Natural killer cell (primary cell): Measurements from ENCODE around the gene NCOA1. TPM values are rescaled to one million over a fixed set of nuclear protein-coding genes. Genes with fewer than 3 reads are reported as not detected.

ENCODE experiments used
- ATAC-seq, 3 donors: fragments of 150-1000 bp in 2 of 3; fragments of 200-7000 bp in 1 of 3; cut with Tn5 transposase; 1 replicate in 1 of 3; 2 replicates in 2 of 3; pipeline ENCODE4 v1.10.0; 2021; ENCODE audit warnings: mild to moderate bottlenecking in 2 of 3, moderate library complexity in 2 of 3
- DNase-seq, 2 donors: peaks; one replicate each; pipeline versions ENCODE4 v3.0.0 to v3.0.0-alpha.2; 2013 to 2021; ENCODE audit warnings: mixed read lengths in 1 of 2
- H3K27ac ChIP-seq: one replicate; pipeline ENCODE4 v1.5.1; 2013; ENCODE audit warnings: mild to moderate bottlenecking, low read length
- H3K27me3 ChIP-seq: one replicate; pipeline ENCODE4 v1.6.1; 2013; ENCODE audit warnings: low read length; ENCODE audit not compliant: control insufficient read depth, insufficient read depth
- H3K36me3 ChIP-seq: one replicate; pipeline ENCODE4 v1.6.1; 2013; ENCODE audit warnings: low read length; ENCODE audit not compliant: control insufficient read depth, insufficient read depth
- H3K4me1 ChIP-seq: one replicate; pipeline ENCODE4 v1.6.1; 2013; ENCODE audit warnings: low read length; ENCODE audit not compliant: control insufficient read depth, insufficient read depth
- H3K4me3 ChIP-seq: one replicate; pipeline ENCODE4 v1.5.1; 2013; ENCODE audit warnings: low read length
- H3K9me3 ChIP-seq: one replicate; pipeline ENCODE4 v1.6.1; 2013; ENCODE audit warnings: low read length; ENCODE audit not compliant: control insufficient read depth, insufficient read depth
- H3K27ac Mint-ChIP-seq, 2 donors: one replicate each; pipeline ENCODE4 v1.8.0; 2022; ENCODE audit warnings: mild to moderate bottlenecking in 2 of 2, mixed read lengths in 2 of 2, moderate library complexity in 1 of 2
- H3K27me3 Mint-ChIP-seq, 2 donors: one replicate each; pipeline ENCODE4 v1.8.0; 2022; ENCODE audit warnings: low read depth in 2 of 2, mixed read lengths in 2 of 2
- H3K36me3 Mint-ChIP-seq: one replicate; pipeline ENCODE4 v1.8.0; 2022; ENCODE audit warnings: mixed read lengths
- H3K4me1 Mint-ChIP-seq, 2 donors: one replicate each; pipeline ENCODE4 v1.8.0; 2022; ENCODE audit warnings: mixed read lengths in 2 of 2
- H3K4me3 Mint-ChIP-seq: one replicate; pipeline ENCODE4 v1.8.0; 2022; ENCODE audit warnings: mild to moderate bottlenecking, moderate library complexity, mixed read lengths
- H3K9me3 Mint-ChIP-seq, 2 donors: one replicate each; pipeline ENCODE4 v1.8.0; 2022; ENCODE audit warnings: mixed read lengths in 2 of 2
- WGBS: methylation state at CpG from one replicate; pipeline ENCODE4 v1.1.7; 2013; ENCODE audit warnings: missing lambda C conversion rate; ENCODE audit not compliant: insufficient coverage; 5-methylcytosine and 5-hydroxymethylcytosine counted together
- intact Hi-C: fragments of 100-400 bp; cut with micrococcal nuclease; formaldehyde crosslinking; loops from one replicate; pipeline ENCODE4 v1.14.2; 2022
- total RNA-seq, 4 donors: library from RNA; stranded (reverse); fragments of 120-200 nt in 1 of 4; gene quantifications; one replicate each; pipeline versions ENCODE4 v1.2.3 to v1.2.4, GENCODE V29; 2013 to 2022
- TF ChIP-seq, protein P1 (sequence below): fragments of 200-600 bp; IDR thresholded peaks from one replicate; pipeline ENCODE4 v1.8.0; 2022; ENCODE audit warnings: antibody characterized with exemption

Gene NCOA1
- total RNA-seq, 3 donors from 2014 or later (not counting 1 experiment from before 2014, with no cell fraction given), result 122 to 149 (median 124) TPM

DNA sequence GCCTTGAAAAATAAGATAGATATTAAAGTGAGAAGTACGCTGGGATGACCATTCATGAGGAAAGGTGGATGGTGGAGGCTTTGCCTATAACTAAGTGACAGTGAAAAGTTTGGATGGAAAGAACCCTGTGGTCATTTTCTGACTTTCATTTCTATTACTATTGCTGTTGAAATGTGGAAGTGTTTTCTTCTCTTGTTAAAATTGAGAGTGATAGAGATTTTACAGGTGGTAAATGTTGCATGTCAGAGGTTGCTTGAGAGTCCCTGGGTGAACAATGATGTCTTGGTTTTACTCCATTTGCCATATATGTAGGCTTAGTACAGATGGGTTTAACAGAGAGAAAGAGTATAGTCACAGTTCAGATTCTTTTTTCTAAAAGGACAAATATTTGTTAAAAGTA, 18.4 kb downstream of the NCOA1 start:
- DNase-seq (no peak), ATAC-seq (peak; percentile 46 to 60 (median 60))
- Mint-ChIP-seq H3K4me3 (no peak overlapping the region), H3K27me3 (no peaks in the 10 kb centered on the region), H3K27ac (peak overlapping the region; percentile 59 to 60), H3K4me1 (peaks cover 80 to 83% of the 10 kb centered on the region in 2 donors), H3K36me3 (no peaks in the 10 kb centered on the region), H3K9me3 (no peaks in the 10 kb centered on the region)
- Histone ChIP-seq H3K27me3 (no peaks in the 10 kb centered on the region), H3K4me1 (no peaks in the 10 kb centered on the region), H3K4me3 (no peak overlapping the region), H3K36me3 (no peaks in the 10 kb centered on the region), H3K27ac (no peak overlapping the region), H3K9me3 (no peaks in the 10 kb centered on the region)
- intact Hi-C loops, result loop anchor here (1.0 kb wide), 1 partner anchor 8 kb away; no protein-coding TSS in a partner anchor
- 85% methylated on average over 1 of the region's 1 CpG for WGBS
- TF ChIP-seq, protein P1, sequence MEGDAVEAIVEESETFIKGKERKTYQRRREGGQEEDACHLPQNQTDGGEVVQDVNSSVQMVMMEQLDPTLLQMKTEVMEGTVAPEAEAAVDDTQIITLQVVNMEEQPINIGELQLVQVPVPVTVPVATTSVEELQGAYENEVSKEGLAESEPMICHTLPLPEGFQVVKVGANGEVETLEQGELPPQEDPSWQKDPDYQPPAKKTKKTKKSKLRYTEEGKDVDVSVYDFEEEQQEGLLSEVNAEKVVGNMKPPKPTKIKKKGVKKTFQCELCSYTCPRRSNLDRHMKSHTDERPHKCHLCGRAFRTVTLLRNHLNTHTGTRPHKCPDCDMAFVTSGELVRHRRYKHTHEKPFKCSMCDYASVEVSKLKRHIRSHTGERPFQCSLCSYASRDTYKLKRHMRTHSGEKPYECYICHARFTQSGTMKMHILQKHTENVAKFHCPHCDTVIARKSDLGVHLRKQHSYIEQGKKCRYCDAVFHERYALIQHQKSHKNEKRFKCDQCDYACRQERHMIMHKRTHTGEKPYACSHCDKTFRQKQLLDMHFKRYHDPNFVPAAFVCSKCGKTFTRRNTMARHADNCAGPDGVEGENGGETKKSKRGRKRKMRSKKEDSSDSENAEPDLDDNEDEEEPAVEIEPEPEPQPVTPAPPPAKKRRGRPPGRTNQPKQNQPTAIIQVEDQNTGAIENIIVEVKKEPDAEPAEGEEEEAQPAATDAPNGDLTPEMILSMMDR, result no peak

DNA sequence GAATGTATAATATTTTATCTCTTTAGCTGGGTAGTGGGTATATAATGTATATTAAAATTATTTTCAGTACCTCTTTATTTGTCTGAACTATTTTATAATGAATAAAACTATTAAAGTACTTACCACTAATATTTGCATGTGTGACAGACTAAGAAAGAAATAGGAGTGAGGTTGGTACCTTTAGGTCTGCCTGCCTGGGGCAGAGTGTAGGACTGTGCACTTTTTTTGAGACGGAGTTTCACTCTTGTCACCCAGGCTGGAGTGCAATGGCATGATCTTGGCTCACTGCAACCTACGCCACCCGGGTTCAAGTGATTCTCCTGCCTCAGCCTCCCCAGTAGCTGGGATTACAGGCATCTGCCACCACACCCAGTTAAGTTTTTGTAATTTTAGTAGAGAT, 18.8 kb downstream of the NCOA1 start:
- 80% methylated on average over 3 of the region's 3 CpGs for WGBS
- Histone ChIP-seq H3K9me3 (no peaks in the 10 kb centered on the region), H3K4me3 (no peak overlapping the region), H3K4me1 (no peaks in the 10 kb centered on the region), H3K27ac (no peak overlapping the region), H3K27me3 (no peaks in the 10 kb centered on the region), H3K36me3 (no peaks in the 10 kb centered on the region)
- no peaks in the 10 kb centered on the region for H3K9me3 Mint-ChIP-seq
- peak overlapping the region; percentile 59 to 60 for H3K27ac Mint-ChIP-seq
- intact Hi-C loops, result loop anchor here (1.0 to 10.0 kb wide), 2 partner anchors 7 to 55 kb away; no protein-coding TSS in a partner anchor
- no peaks in the 10 kb centered on the region for H3K27me3 Mint-ChIP-seq
- H3K4me3 Mint-ChIP-seq, result no peak overlapping the region
- no peak for DNase-seq
- peaks cover 76 to 79% of the 10 kb centered on the region in 2 donors for H3K4me1 Mint-ChIP-seq
- TF ChIP-seq, protein P1, result no peak
- peak in 1 of 3 donors; percentile 16 for ATAC-seq
- H3K36me3 Mint-ChIP-seq, result no peaks in the 10 kb centered on the region

DNA sequence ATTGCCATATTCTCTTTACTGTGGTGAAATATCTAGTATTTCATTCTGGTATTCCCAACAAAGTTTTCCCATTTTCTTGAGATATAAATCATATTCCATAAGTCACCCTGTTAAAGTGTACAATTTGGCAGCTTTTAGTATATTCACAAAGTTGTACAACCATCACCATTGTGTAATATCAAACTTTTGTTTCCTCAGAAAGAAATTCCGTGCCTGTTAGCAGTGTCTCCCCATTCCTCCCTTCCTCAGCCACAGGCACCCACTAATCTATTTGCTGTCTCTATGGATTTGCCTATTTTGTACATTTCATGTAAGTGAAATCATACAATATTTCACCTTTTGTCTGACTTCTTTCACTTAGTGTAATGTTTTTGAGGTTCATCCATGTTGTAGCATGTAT, 19.7 kb downstream of the NCOA1 start:
- Histone ChIP-seq H3K36me3 (no peaks in the 10 kb centered on the region), H3K4me1 (peaks cover 5% of the 10 kb centered on the region), H3K9me3 (no peaks in the 10 kb centered on the region), H3K27ac (no peak overlapping the region), H3K4me3 (no peak overlapping the region), H3K27me3 (no peaks in the 10 kb centered on the region)
- Mint-ChIP-seq H3K27me3 (no peaks in the 10 kb centered on the region), H3K36me3 (no peaks in the 10 kb centered on the region), H3K4me3 (no peak overlapping the region), H3K4me1 (peaks cover 76 to 79% of the 10 kb centered on the region in 2 donors), H3K27ac (peak overlapping the region; percentile 60 to 79), H3K9me3 (no peaks in the 10 kb centered on the region)
- DNase-seq, result no peak
- TF ChIP-seq, protein P1, result no peak
- ATAC-seq, result no peak
- intact Hi-C loops, result loop anchor here (10.0 kb wide), 1 partner anchor 56 kb away; no protein-coding TSS in a partner anchor
- 94% methylated on average over 1 of the region's 1 CpG for WGBS

DNA sequence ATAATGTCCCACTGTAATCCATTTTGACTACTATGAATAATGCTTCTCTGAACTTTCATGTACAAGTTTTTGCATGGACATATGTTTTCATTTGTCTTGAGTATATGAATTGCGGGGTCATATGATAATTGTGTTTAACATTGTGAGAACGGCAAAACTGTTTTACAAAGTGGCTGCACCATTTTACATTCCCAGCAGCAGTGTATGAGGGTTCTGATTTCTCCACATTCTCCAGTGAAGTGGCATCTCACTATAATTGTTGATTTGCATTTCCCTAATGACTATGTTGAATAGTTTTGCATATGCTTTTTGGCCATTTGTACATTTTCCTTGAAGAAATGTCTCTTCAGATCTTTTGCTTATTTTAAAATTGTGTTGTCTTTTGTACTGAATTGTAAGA, 20.1 kb downstream of the NCOA1 start:
- no peaks in the 10 kb centered on the region for H3K27me3 Mint-ChIP-seq
- ATAC-seq (no peak), DNase-seq (no peak)
- H3K36me3 Mint-ChIP-seq, result no peaks in the 10 kb centered on the region
- H3K4me3 Mint-ChIP-seq, result no peak overlapping the region
- Histone ChIP-seq H3K4me1 (peaks cover 8% of the 10 kb centered on the region), H3K36me3 (no peaks in the 10 kb centered on the region), H3K27ac (no peak overlapping the region), H3K27me3 (no peaks in the 10 kb centered on the region), H3K4me3 (no peak overlapping the region), H3K9me3 (no peaks in the 10 kb centered on the region)
- TF ChIP-seq, protein P1, result no peak
- 100% methylated on average over 2 of the region's 2 CpGs for WGBS
- peak overlapping the region; percentile 60 to 79 for H3K27ac Mint-ChIP-seq
- intact Hi-C loops, result loop anchor here (10.0 kb wide), 1 partner anchor 56 kb away; no protein-coding TSS in a partner anchor
- H3K4me1 Mint-ChIP-seq, result peaks cover 71 to 75% of the 10 kb centered on the region in 2 donors
- H3K9me3 Mint-ChIP-seq, result no peaks in the 10 kb centered on the region
